HepG2 (cell line): ENCODE data around the gene HLA-DMB. TPM values are rescaled to one million over a fixed set of nuclear protein-coding genes. Genes with fewer than 3 reads are reported as not detected.

ENCODE experiments used
- BRCA1 ChIP-seq: sonication (generic); formaldehyde crosslinking; IDR thresholded peaks from 2 replicates; pipeline ENCODE4 v1.4.0; 2020; ENCODE audit warnings: missing genetic modification reagents
- E2F1 ChIP-seq: sonication (generic); formaldehyde crosslinking; IDR thresholded peaks from 2 replicates; pipeline ENCODE4 v1.5.0; 2020; ENCODE audit warnings: missing genetic modification reagents
- ELF1 ChIP-seq: sonication (generic); formaldehyde crosslinking; IDR thresholded peaks from 2 replicates; pipeline ENCODE4 v1.4.0; 2020; ENCODE audit warnings: missing genetic modification reagents
- MBNL3 ChIP-seq: fragments of 250-450 bp; sonication (Bioruptor Pico); conservative IDR thresholded peaks from 2 replicates; pipeline ENCODE4 v1.8.0; 2022; ENCODE audit warnings: mild to moderate bottlenecking, inconsistent platforms
- NFKBIZ ChIP-seq: IDR thresholded peaks from 2 replicates; pipeline ENCODE4 v1.6.1; 2018; ENCODE audit warnings: missing genetic modification reagents, missing compliant biosample characterization
- NR1H2 ChIP-seq: sonication (generic); formaldehyde crosslinking; IDR thresholded peaks from 2 replicates; pipeline ENCODE4 v1.8.1; 2022; ENCODE audit warnings: low read depth, missing genetic modification reagents, borderline replicate concordance
- RFX3 ChIP-seq: IDR thresholded peaks from 2 replicates; pipeline ENCODE4 v1.6.1; 2016; ENCODE audit warnings: missing biosample characterization, missing genetic modification reagents
- ZBTB10 ChIP-seq: sonication (generic); formaldehyde crosslinking; IDR thresholded peaks from 2 replicates; pipeline ENCODE4 v1.4.0; 2020; ENCODE audit warnings: missing genetic modification reagents, borderline replicate concordance
- ZFP90 ChIP-seq: sonication (generic); formaldehyde crosslinking; IDR thresholded peaks from 2 replicates; pipeline ENCODE4 v1.8.0; 2022; ENCODE audit warnings: missing genetic modification reagents, mild to moderate bottlenecking, inconsistent platforms, borderline replicate concordance
- ZNF7 ChIP-seq: IDR thresholded peaks from 2 replicates; pipeline ENCODE4 v1.6.1; 2016; ENCODE audit warnings: missing biosample characterization, missing genetic modification reagents
- ZNF703 ChIP-seq: sonication (generic); formaldehyde crosslinking; IDR thresholded peaks from 2 replicates; pipeline ENCODE4 v1.5.1; 2020; ENCODE audit warnings: missing genetic modification reagents, mild to moderate bottlenecking, moderate library complexity, borderline replicate concordance
- ZNF841 ChIP-seq: sonication (generic); formaldehyde crosslinking; IDR thresholded peaks from 2 replicates; pipeline ENCODE4 v1.8.1; 2023; ENCODE audit warnings: missing genetic modification reagents, borderline replicate concordance
- ZUFSP ChIP-seq: sonication (generic); formaldehyde crosslinking; IDR thresholded peaks from 2 replicates; pipeline ENCODE4 v1.9.0; 2021; ENCODE audit warnings: missing genetic modification reagents, mild to moderate bottlenecking, borderline replicate concordance
- polyA plus RNA-seq, 8 experiments: library from polyadenylated mRNA; depleted of rRNA in 3 of 8; stranded (reverse) in 7 of 8; unstranded in 1 of 8; fragments of >200 nt; fragmentation: Illumina TruSeq in 4 of 8; extraction: Trizol in 4 of 8; gene quantifications; 2 replicates each; pipeline versions ENCODE4 v1.2.1 to v1.2.3, GENCODE V29; 2011 to 2016; ENCODE audit warnings: low read depth in 4 of 8, missing spikeins in 1 of 8, mixed read lengths in 1 of 8; ENCODE audit not compliant: insufficient read depth in 1 of 8
- total RNA-seq, 5 experiments: library from RNA; depleted of rRNA; stranded (reverse); fragments of >200 nt; fragmentation: Illumina TruSeq; extraction: Trizol; gene quantifications; 2 replicates each; pipeline ENCODE4 v1.2.3, GENCODE V29; 2016; ENCODE audit warnings: low read depth in 1 of 5
- TF ChIP-seq, protein P1 (sequence below): sonication (generic); formaldehyde crosslinking; conservative IDR thresholded peaks from 2 replicates; pipeline ENCODE4 v1.8.0; 2022; ENCODE audit warnings: mild to moderate bottlenecking, moderate library complexity, missing genetic modification reagents
- TF ChIP-seq, protein P2 (sequence below): sonication (generic); formaldehyde crosslinking; IDR thresholded peaks from 2 replicates; pipeline ENCODE4 v1.8.1; 2023; ENCODE audit warnings: missing genetic modification reagents, mild to moderate bottlenecking, borderline replicate concordance
- TF ChIP-seq, protein P3 (sequence below): IDR thresholded peaks from 2 replicates; pipeline ENCODE4 v1.6.1; 2016; ENCODE audit warnings: missing biosample characterization, missing genetic modification reagents, low read depth
- TF ChIP-seq, protein P4 (sequence below): sonication (generic); formaldehyde crosslinking; IDR thresholded peaks from 2 replicates; pipeline ENCODE4 v1.5.0; 2020; ENCODE audit warnings: missing genetic modification reagents

Gene HLA-DMB
- total and polyA plus RNA-seq, 2 of the 13 experiments (the other 11 are each of a cell fraction or from before 2014, with no cell fraction given): not detected

DNA sequence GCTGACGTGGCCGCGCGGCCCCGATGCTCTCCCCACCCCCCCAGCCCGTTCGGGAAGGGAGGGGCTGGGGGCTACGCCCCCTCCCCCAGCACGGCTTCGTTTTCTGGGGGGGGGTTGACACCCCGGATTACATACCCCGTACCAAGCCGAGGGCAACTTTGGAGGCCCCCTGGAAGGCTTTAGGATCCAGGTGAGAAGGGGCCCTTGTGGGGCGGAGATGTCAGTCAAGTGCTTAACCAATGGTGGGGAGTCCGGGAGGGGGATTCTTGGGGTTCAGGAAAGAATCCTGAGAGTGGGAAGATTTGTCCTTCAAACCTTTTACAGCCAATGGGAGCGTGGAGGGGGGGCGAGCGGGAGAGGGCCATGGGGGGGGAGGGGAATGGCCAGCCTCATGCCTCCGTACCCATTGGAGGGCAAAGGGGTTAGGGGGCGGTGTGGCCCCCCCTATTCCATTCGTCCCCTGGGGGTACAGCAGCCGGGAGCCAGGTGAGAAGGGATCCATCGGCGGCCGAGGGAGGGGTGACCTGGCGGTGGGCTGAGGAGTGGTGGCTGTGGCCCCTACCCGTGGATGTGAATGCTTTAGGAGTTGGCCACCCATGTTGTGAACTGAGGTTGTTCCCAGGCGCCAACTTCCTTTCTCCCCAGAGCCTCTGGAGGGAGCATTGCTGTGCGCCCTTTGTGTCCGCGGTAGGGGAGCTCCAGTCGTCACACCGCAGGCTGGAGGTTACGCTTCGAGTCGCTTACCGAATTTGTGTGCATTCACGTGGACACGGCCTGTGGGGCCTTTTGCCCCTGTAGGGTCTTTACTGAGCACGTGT lies 28.2 kb upstream of the HLA-DMB start (continued):
- TF ChIP-seq ZUFSP (CRISPR knock-in tag) (no peak), ZNF703 (no peak), ZNF7 (CRISPR knock-in tag) (peak; percentile 27; the same call in 1 of the 2 replicates), RFX3 (no peak), ZBTB10 (CRISPR knock-in tag) (peak; percentile 98), NFKBIZ (no peak), MBNL3 (CRISPR knock-in tag) (no peak), ZFP90 (CRISPR knock-in tag) (no peak; the same call in 1 of the 2 replicates), NR1H2 (CRISPR knock-in tag) (no peak), E2F1 (CRISPR knock-in tag) (0 out of 2 replicates have a peak, but pooled peaks have one; percentile 9), ZNF841 (CRISPR knock-in tag) (0 out of 2 replicates have a peak, but pooled peaks have one; percentile 32), BRCA1 (CRISPR knock-in tag) (peak; percentile 73; the same call in 1 of the 2 replicates), ELF1 (CRISPR knock-in tag) (no peak)
- TF ChIP-seq, protein P1, sequence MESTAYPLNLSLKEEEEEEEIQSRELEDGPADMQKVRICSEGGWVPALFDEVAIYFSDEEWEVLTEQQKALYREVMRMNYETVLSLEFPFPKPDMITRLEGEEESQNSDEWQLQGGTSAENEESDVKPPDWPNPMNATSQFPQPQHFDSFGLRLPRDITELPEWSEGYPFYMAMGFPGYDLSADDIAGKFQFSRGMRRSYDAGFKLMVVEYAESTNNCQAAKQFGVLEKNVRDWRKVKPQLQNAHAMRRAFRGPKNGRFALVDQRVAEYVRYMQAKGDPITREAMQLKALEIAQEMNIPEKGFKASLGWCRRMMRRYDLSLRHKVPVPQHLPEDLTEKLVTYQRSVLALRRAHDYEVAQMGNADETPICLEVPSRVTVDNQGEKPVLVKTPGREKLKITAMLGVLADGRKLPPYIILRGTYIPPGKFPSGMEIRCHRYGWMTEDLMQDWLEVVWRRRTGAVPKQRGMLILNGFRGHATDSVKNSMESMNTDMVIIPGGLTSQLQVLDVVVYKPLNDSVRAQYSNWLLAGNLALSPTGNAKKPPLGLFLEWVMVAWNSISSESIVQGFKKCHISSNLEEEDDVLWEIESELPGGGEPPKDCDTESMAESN (CRISPR knock-in tag): no peak; the same call in 1 of the 2 replicates
- TF ChIP-seq, protein P2, sequence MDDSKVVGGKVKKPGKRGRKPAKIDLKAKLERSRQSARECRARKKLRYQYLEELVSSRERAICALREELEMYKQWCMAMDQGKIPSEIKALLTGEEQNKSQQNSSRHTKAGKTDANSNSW (CRISPR knock-in tag): peak; percentile 16; the same call in 1 of the 2 replicates
- TF ChIP-seq, protein P3, sequence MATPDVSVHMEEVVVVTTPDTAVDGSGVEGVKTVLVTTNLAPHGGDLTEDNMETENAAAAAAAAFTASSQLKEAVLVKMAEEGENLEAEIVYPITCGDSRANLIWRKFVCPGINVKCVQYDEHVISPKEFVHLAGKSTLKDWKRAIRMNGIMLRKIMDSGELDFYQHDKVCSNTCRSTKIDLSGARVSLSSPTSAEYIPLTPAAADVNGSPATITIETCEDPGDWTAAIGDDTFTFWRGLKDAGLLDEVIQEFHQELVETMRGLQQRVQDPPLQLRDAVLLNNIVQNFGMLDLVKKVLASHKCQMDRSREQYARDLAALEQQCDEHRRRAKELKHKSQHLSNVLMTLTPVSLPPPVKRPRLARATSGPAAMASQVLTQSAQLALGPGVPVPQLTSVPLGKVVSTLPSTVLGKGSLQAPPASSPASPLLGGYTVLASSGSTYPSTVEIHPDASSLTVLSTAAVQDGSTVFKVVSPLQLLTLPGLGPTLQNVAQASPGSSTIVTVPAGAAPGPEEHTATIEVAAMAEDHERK (CRISPR knock-in tag): no peak
- TF ChIP-seq, protein P4, sequence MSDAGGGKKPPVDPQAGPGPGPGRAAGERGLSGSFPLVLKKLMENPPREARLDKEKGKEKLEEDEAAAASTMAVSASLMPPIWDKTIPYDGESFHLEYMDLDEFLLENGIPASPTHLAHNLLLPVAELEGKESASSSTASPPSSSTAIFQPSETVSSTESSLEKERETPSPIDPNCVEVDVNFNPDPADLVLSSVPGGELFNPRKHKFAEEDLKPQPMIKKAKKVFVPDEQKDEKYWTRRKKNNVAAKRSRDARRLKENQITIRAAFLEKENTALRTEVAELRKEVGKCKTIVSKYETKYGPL (CRISPR knock-in tag): no peak
